Stomach (tissue), 4 donors: ENCODE results near the gene WDR17.

Experiments
- POLR2A ChIP-seq, 4 donors: fragments of 450-650 bp; IDR thresholded peaks; one replicate each; pipeline ENCODE4 v1.6.1; 2016; ENCODE audit warnings: antibody characterized with exemption in 4 of 4, control low read depth in 2 of 4, mild to moderate bottlenecking in 1 of 4, moderate library complexity in 1 of 4
- POLR2AphosphoS5 ChIP-seq, 3 donors: sonication (generic); formaldehyde crosslinking; IDR thresholded peaks; one replicate each; pipeline ENCODE4 v1.6.1; 2016; ENCODE audit warnings: antibody characterized with exemption in 3 of 3
- TF ChIP-seq, protein P1 (sequence below), 7 experiments: fragments of 450-650 bp in 4 of 7; fragments of 200-600 bp in 3 of 7; sonication (generic) in 3 of 7; IDR thresholded peaks; one replicate each; pipeline ENCODE4 v1.5.1; 2016 to 2019; ENCODE audit warnings: antibody characterized with exemption in 7 of 7, control low read depth in 2 of 7, mild to moderate bottlenecking in 1 of 7

DNA sequence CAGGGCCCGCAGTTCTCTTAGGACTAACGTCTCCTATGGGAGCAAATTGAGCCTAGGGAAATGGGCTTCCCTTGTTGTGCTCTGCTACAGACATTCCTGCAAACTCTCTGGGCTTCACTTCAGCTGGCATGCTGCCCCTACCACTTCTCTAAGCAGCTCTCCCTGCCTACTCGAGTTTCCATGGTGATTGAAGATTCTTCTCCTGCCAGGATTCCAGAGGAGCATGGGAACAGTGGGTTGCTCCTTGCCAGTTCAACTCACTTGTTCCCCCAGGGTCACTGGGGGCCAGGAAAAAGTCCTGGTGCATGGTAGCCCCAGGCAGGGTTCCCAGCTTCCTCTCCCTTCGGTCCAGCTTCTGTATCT, 21.1 kb upstream of the WDR17 start:
- TF ChIP-seq, protein P1, sequence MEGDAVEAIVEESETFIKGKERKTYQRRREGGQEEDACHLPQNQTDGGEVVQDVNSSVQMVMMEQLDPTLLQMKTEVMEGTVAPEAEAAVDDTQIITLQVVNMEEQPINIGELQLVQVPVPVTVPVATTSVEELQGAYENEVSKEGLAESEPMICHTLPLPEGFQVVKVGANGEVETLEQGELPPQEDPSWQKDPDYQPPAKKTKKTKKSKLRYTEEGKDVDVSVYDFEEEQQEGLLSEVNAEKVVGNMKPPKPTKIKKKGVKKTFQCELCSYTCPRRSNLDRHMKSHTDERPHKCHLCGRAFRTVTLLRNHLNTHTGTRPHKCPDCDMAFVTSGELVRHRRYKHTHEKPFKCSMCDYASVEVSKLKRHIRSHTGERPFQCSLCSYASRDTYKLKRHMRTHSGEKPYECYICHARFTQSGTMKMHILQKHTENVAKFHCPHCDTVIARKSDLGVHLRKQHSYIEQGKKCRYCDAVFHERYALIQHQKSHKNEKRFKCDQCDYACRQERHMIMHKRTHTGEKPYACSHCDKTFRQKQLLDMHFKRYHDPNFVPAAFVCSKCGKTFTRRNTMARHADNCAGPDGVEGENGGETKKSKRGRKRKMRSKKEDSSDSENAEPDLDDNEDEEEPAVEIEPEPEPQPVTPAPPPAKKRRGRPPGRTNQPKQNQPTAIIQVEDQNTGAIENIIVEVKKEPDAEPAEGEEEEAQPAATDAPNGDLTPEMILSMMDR (IDR thresholded peaks at IDR 0.05) = no peak
- TF ChIP-seq POLR2AphosphoS5 (IDR thresholded peaks at IDR 0.05) (no peak), POLR2A (IDR thresholded peaks at IDR 0.05) (no peak)
